ENCODE results near the gene VENTX.

Gene VENTX

DNA sequence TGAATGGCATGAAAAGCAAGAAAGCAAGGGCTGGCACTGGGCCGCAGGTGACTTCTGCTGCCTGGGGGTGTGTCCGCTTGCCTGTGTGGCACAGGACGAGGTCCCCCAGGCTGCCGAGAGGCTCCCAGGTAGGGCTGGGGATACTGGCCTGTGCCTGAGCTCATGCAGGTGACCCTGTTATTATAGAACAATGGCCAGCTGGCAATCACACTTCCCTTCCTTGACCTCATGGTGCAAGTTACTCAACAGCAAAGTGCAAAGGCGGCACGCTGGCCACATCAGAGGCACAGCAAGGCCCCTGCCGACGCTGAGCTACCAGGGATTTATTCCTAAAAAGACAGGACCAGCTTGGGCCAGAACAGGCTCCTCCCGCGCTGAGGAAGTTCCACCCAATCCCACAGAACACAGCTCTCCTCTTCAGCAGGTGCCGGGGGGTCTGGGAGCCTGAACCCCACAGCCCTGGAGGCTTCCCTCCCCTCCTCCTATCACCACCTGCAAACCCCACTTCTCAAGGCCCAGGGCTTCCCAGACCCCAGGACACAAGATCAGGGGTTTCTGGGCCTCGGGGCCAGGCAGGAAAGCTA is 40.4 kb downstream of the VENTX start:
- FAIRE-seq = no peak
- TF ChIP-seq POLR2AphosphoS5 (IDR thresholded peaks at IDR 0.05; ENCODE audit: low read depth, low read length) = no peak
- no peak for TF ChIP-seq TAF1 (IDR thresholded peaks at IDR 0.05; ENCODE audit: borderline replicate concordance, low read depth, low read length)
- TF ChIP-seq POLR2A (IDR thresholded peaks at IDR 0.05; ENCODE audit: low read depth, low read length) = 0 out of 2 replicates have a peak, but pooled peaks have one; percentile 17
- no peak for DNase-seq (ENCODE audit: insufficient read length)

DNA sequence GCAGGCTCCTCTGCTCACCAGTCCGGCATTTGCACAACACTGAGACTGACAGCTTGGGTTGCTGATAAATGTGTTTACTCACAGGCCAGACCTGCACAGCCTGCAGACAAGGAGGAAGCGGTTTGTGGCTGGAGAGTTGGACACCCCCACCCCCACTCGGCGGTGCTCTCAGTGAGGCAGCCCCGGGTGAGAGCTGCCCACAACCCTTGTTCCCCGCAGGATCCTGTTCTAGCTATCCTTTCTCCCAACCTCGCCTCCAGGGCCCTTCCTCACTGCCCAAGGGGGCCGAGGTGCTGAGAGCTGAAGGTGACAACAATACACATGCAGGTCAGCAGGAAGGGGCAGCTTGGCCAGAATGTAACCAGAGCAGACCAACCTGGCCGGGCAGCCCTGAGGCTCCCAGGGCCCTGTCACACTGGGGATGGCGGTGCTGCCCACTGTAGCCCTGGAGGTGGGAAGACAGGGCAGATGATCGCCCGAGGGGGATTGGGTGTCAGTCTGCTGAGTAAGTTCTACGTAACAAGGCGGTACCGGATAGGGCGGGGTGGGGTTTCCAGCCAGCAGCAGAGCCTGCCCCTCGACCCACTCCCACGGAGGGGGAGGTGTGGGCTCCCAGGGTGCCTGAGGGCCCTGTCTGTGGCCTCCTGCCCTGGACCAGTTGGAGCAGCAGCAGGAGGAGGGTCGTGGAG is 41.1 kb downstream of the VENTX start:
- TF ChIP-seq POLR2A (IDR thresholded peaks at IDR 0.05; ENCODE audit: low read depth, low read length) = no peak
- no peak for TF ChIP-seq TAF1 (IDR thresholded peaks at IDR 0.05; ENCODE audit: borderline replicate concordance, low read depth, low read length)
- TF ChIP-seq POLR2AphosphoS5 (IDR thresholded peaks at IDR 0.05; ENCODE audit: low read depth, low read length) = no peak
- FAIRE-seq (peak; percentile 90), DNase-seq (ENCODE audit: insufficient read length) (peak; percentile 73)

DNA sequence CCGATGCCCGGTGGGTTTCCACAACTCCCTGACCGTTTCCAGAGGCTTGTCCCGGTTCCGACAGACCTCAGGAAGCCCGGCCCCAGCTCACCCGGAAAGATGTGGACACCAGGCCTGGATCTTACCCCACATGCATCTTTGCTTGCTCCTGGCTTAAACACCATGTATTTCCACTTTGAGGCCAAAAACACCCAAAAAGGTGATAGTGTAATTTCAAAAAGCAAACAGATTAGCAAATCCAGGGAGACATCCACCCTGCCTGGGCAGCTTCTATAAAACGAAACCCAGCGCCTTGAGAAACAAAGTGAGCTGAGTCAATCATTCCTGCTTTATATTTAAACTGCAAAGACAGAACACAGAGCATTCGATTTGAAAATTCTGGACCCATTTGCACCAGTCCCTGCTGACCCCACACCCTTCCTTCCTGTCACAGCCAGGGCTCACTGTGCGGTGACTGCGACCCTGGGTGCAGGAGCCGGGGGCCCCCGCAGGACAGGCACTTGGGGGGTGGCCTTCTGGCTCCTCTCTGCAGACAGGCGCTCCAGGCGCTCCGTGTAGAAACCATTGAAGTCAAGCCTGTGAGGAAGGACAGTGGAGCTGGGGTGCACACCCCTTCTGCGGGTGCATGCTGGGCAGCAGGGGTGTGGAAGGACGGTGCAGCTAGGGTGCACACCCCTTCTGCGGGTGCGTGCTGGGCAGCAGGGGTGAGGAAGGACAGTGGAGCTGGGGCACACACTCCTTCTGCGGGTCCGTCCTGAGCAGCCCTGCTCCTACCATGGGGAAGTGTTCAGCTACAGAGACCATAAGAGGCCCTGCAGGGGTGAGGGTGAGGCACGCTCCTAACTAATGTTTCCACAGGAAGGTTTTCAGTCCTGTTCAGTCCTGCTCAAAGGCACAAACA is 41.9 kb downstream of the VENTX start:
- no peak for DNase-seq (ENCODE audit: insufficient read length)
- TF ChIP-seq POLR2AphosphoS5 (IDR thresholded peaks at IDR 0.05; ENCODE audit: low read depth, low read length) (no peak), POLR2A (IDR thresholded peaks at IDR 0.05; ENCODE audit: low read depth, low read length) (no peak), TAF1 (IDR thresholded peaks at IDR 0.05; ENCODE audit: borderline replicate concordance, low read depth, low read length) (no peak)
- FAIRE-seq = no peak

DNA sequence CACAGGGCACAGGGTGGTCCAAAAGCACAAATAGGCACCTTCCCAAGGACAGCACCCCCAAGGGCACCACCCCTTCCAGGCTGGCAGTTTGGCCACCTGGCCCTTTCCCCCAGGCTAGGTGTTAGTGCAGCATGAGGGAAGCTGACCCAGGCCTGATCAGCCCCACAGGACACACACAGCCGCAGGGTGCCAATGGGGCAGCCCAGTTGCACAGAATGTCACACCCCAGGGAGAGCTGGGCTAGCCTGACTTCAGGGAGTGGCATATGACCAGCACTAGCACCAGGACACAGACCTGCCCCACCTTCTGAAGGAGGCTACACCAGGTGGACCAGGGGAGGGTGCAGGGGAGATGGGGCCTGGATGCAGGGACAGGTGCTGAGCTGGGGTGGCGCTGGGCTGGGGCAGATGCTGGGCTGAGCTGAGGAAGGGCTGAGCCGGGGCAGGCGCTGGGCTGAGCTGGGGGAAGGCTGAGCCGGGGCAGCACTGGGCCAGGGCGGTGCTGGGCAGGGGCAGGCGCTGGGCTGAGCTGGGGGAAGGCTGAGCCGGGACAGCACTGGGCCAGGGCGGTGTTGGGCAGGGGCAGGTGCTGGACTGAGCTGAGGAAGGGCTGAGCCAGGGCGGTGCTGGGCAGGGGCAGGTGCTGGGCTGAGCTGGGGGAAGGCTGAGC is 42.9 kb downstream of the VENTX start:
- TF ChIP-seq TAF1 (IDR thresholded peaks at IDR 0.05; ENCODE audit: borderline replicate concordance, low read depth, low read length) = no peak
- no peak for TF ChIP-seq POLR2AphosphoS5 (IDR thresholded peaks at IDR 0.05; ENCODE audit: low read depth, low read length)
- DNase-seq (ENCODE audit: insufficient read length) = no peak
- no peak for FAIRE-seq

DNA sequence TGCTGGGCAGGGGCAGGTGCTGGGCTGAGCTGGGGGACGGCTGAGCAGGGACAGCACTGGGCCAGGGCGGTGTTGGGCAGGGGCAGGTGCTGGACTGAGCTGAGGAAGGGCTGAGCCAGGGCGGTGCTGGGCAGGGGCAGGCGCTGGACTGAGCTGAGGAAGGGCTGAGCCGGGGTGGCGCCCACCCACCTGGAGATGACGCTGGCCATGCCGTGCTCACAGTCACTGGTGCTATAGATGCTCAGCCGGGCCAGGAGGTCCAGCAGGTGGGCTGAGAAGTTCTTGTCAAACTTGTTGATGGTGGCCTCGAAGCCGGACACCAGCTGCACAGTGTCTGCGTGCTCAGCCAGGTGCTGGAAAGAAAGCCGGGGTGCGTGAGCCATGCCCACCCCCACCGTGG is 43.4 kb downstream of the VENTX start:
- FAIRE-seq (no peak), DNase-seq (ENCODE audit: insufficient read length) (no peak)
- TF ChIP-seq POLR2A (IDR thresholded peaks at IDR 0.05; ENCODE audit: low read depth, low read length) (no peak), TAF1 (IDR thresholded peaks at IDR 0.05; ENCODE audit: borderline replicate concordance, low read depth, low read length) (no peak), POLR2AphosphoS5 (IDR thresholded peaks at IDR 0.05; ENCODE audit: low read depth, low read length) (no peak)

DNA sequence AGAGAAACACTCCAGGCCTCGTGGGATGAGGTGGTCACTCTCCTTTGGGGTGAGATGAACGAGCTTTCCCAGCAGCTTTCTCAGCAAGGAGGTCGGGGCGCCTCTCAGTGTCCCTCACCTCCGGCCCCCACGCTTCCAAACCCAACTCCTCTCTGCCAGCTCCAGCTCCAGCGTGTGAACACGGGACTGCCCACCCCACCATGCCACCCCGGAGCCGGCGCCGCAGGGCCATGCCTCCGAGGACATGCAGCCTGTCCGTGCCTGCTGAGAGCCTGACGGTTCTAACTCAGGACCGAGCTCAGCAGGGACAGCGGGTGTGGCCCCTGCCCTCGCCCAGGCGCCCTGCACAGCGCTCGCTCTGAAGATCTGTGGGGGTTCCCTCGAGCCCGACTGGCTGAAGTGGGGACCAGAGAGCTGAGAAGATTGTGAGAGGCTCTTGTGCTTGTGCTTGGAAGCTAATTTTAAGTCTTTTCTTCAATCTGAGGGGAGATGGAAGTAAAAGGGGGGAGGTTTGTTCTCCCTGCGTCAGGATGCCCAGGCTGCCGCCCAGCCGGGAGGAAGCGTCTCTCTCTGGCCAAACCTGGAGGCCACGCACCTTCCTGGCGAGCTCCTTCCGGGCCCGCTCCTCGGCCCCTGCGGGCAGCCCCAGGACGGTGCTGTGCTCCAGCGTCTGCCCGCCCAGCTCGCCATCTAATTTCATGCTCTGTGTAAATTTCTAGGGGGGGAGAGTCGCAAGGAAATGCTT is 44.1 kb downstream of the VENTX start:
- DNase-seq (ENCODE audit: insufficient read length) (no peak), FAIRE-seq (no peak)
- no peak for TF ChIP-seq TAF1 (IDR thresholded peaks at IDR 0.05; ENCODE audit: borderline replicate concordance, low read depth, low read length)
- TF ChIP-seq POLR2A (IDR thresholded peaks at IDR 0.05; ENCODE audit: low read depth, low read length) = no peak
- TF ChIP-seq POLR2AphosphoS5 (IDR thresholded peaks at IDR 0.05; ENCODE audit: low read depth, low read length) = no peak

DNA sequence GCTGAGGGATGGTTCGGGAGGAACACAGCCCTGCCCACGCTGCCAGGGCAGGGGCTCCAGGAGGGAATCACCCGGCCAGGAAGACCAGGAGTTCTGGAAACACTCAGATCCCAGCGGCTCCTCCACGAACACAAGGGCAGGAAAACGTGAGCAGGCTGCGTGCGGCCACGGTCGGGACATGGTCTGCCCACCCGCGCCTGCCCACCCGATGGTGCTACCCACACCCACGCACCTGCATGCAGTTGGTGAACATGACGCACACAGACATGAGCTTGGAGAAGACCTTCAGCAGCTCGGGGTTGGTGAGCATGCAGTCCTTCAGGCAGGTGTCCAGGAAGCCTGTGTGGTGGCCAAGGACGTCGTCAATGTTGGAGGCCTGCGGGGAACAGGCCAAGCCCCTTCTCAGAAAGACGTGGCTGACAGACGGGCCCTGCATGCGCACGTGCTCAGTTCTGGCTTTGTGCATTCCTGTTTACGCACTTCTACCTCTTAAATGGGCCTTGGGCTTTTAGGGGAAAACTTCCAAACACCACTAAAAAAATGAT is 45.3 kb downstream of the VENTX start:
- FAIRE-seq (no peak), DNase-seq (ENCODE audit: insufficient read length) (no peak)
- TF ChIP-seq TAF1 (IDR thresholded peaks at IDR 0.05; ENCODE audit: borderline replicate concordance, low read depth, low read length) = no peak
- no peak for TF ChIP-seq POLR2A (IDR thresholded peaks at IDR 0.05; ENCODE audit: low read depth, low read length)
- no peak for TF ChIP-seq POLR2AphosphoS5 (IDR thresholded peaks at IDR 0.05; ENCODE audit: low read depth, low read length)

DNA sequence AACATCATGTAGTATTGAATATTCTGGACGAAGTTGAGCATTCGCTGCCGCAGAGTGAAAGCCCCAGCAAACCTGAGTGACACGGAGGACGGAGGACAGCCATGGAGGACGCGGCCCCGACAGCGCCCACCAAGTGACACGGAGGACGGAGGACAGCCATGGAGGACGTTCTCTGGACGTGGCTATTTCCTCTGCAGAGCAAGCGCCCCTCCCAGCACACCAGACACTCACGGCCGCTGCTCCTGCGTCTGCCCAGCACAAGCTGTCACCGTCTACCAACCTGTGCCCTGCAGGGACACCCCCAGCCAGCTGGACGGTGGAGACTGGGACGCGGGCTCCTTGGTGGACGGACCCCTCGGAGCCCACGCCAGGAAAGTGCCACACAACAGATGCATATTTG is 46.3 kb downstream of the VENTX start:
- no peak for DNase-seq (ENCODE audit: insufficient read length)
- TF ChIP-seq POLR2AphosphoS5 (IDR thresholded peaks at IDR 0.05; ENCODE audit: low read depth, low read length) (no peak), TAF1 (IDR thresholded peaks at IDR 0.05; ENCODE audit: borderline replicate concordance, low read depth, low read length) (no peak), POLR2A (IDR thresholded peaks at IDR 0.05; ENCODE audit: low read depth, low read length) (no peak)
- FAIRE-seq = no peak

DNA sequence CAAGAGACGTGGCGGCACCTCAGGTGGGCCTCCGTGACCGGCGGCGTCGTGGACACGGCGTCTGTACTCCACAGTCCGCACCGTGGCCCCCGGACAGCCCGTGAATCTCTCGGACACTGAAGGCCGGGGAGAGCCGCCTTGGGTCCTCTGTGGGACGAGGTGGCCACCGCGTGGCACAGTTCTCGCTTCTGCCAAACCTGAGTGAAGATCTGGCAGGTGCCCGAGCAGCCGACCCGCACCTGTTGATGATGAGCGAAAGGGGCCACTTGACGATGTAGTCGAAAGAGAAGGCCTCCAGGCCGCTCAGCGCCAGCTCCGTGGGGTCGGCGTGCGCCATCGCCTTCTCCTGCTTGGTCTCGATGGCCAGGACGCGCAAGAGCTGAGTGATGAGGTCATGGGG is 47.6 kb downstream of the VENTX start:
- FAIRE-seq = no peak
- no peak for DNase-seq (ENCODE audit: insufficient read length)
- no peak for TF ChIP-seq TAF1 (IDR thresholded peaks at IDR 0.05; ENCODE audit: borderline replicate concordance, low read depth, low read length)
- no peak for TF ChIP-seq POLR2AphosphoS5 (IDR thresholded peaks at IDR 0.05; ENCODE audit: low read depth, low read length)
- no peak for TF ChIP-seq POLR2A (IDR thresholded peaks at IDR 0.05; ENCODE audit: low read depth, low read length)

DNA sequence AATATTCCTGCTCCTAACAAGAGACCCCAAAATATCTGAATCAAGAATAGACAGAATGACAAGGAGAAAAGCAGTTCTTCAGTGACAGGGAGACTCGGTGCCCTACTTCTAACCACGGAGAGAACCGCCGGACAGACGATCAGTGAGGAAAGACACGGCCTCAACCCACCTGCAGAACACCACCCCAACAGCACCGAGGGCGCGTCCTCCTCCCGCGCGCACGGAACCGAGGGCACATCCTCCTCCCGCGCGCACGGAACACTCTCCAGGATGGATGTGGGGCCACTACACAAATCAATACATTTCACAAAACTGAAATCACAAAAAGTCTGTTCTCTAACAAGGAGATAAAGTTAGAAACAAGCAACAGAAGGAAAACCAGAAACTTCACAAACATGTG is 48.7 kb downstream of the VENTX start:
- no peak for DNase-seq (ENCODE audit: insufficient read length)
- TF ChIP-seq POLR2A (IDR thresholded peaks at IDR 0.05; ENCODE audit: low read depth, low read length) = no peak
- TF ChIP-seq POLR2AphosphoS5 (IDR thresholded peaks at IDR 0.05; ENCODE audit: low read depth, low read length) = no peak
- no peak for TF ChIP-seq TAF1 (IDR thresholded peaks at IDR 0.05; ENCODE audit: borderline replicate concordance, low read depth, low read length)
- no peak for FAIRE-seq
